ENCODE results near the gene MAGI2. TPM values are rescaled to one million over a fixed set of nuclear protein-coding genes. Genes with fewer than 3 reads are reported as not detected.

Gene MAGI2
- total RNA-seq, 2 donors from 2014 or later, result 10.3 to 19.2 TPM

DNA sequence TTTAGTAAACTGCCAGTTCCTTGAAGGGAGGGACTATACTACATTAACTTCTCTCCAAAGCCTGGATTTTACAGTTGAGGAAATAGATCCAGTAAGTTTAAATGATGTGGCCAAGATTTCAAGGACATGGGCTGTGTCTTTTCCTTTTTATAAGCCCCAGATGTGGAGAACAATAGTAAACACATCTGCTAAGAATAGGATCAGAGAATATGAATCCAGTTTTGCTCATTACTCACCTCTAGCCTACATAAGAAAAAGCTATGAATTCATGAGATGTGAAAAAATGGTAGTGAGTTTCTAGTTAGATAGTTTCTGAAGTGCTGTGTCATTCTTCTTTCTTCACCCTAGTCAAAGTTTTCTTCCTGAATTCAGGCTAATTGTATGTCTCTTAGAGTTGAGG lies 38.6 kb downstream of the MAGI2 start:
- H3K4me1 Mint-ChIP-seq, result no peaks in the 10 kb centered on the region
- Histone ChIP-seq H3K4me1 (ENCODE audit: control insufficient read depth, insufficient read depth, low read length) (no peaks in the 10 kb centered on the region), H3K36me3 (ENCODE audit: control insufficient read depth, insufficient read depth, low read length) (no peaks in the 10 kb centered on the region), H3K27me3 (ENCODE audit: control insufficient read depth, insufficient read depth, low read length, poor library complexity, severe bottlenecking) (no peaks in the 10 kb centered on the region), H3K9me3 (ENCODE audit: control insufficient read depth, low read length) (no peaks in the 10 kb centered on the region), H3K4me3 (ENCODE audit: low read length) (no peak overlapping the region), H3K9ac (ENCODE audit: extremely low read depth, low read length, poor library complexity, severe bottlenecking) (no peak overlapping the region), H3K27ac (ENCODE audit: low read depth, low read length) (no peak overlapping the region)
- no peaks in the 10 kb centered on the region for H3K9me3 Mint-ChIP-seq
- no peak overlapping the region for H3K4me3 Mint-ChIP-seq
- no peak overlapping the region for H3K27ac Mint-ChIP-seq
- DNase-seq, result no peak
- H3K36me3 Mint-ChIP-seq (ENCODE audit: low read depth), result no peaks in the 10 kb centered on the region
- TF ChIP-seq, protein P1, sequence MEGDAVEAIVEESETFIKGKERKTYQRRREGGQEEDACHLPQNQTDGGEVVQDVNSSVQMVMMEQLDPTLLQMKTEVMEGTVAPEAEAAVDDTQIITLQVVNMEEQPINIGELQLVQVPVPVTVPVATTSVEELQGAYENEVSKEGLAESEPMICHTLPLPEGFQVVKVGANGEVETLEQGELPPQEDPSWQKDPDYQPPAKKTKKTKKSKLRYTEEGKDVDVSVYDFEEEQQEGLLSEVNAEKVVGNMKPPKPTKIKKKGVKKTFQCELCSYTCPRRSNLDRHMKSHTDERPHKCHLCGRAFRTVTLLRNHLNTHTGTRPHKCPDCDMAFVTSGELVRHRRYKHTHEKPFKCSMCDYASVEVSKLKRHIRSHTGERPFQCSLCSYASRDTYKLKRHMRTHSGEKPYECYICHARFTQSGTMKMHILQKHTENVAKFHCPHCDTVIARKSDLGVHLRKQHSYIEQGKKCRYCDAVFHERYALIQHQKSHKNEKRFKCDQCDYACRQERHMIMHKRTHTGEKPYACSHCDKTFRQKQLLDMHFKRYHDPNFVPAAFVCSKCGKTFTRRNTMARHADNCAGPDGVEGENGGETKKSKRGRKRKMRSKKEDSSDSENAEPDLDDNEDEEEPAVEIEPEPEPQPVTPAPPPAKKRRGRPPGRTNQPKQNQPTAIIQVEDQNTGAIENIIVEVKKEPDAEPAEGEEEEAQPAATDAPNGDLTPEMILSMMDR (conservative IDR thresholded peaks at IDR 0.05), result no peak
- no peaks in the 10 kb centered on the region for H3K27me3 Mint-ChIP-seq (ENCODE audit: insufficient read depth)

GRCh38 chr7:79412915-79413314 lies 40.6 kb downstream of the MAGI2 start:
- no peak overlapping the region for H3K4me3 Mint-ChIP-seq
- no peaks in the 10 kb centered on the region for H3K36me3 ChIP-seq (ENCODE audit: control insufficient read depth, insufficient read depth, low read length)
- H3K27me3 Mint-ChIP-seq (ENCODE audit: insufficient read depth), result no peaks in the 10 kb centered on the region
- TF ChIP-seq, protein P1 (conservative IDR thresholded peaks at IDR 0.05), result no peak
- H3K27ac ChIP-seq (ENCODE audit: low read depth, low read length), result no peak overlapping the region
- no peak overlapping the region for H3K9ac ChIP-seq (ENCODE audit: extremely low read depth, low read length, poor library complexity, severe bottlenecking)
- no peak overlapping the region for H3K4me3 ChIP-seq (ENCODE audit: low read length)
- no peaks in the 10 kb centered on the region for H3K9me3 ChIP-seq (ENCODE audit: control insufficient read depth, low read length)
- no peaks in the 10 kb centered on the region for H3K4me1 Mint-ChIP-seq
- no peaks in the 10 kb centered on the region for H3K27me3 ChIP-seq (ENCODE audit: control insufficient read depth, insufficient read depth, low read length, poor library complexity, severe bottlenecking)
- 91% methylated on average over 2 of the region's 2 CpGs; no CpG with 5 or more reads in 1 of the 2 experiments for WGBS, 2 experiments (ENCODE audit: insufficient coverage in 1 of 2, insufficient read length in 1 of 2)
- no peak for DNase-seq
- H3K27ac Mint-ChIP-seq, result no peak overlapping the region
- H3K4me1 ChIP-seq (ENCODE audit: control insufficient read depth, insufficient read depth, low read length), result no peaks in the 10 kb centered on the region
- no peaks in the 10 kb centered on the region for H3K36me3 Mint-ChIP-seq (ENCODE audit: low read depth)
- no peaks in the 10 kb centered on the region for H3K9me3 Mint-ChIP-seq

DNA sequence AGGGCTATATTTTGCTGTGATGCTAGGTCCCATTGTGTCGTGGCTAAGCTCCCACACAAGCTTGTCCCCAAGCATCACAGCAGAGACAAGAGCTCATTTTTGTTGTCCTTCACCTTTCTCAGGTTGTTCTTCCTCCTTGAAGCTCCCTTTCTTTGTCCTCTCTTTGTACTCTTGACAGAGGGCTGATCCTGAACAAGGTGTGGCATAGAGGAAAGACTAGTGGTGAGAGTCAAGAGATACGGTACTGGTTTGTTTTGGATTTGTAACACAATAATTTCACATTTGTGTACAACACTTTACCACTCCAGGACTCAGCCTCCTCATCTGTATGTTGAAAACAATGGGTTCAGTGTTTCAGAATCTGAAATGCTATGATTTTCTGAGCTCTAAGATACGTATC lies 41.0 kb downstream of the MAGI2 start:
- Mint-ChIP-seq H3K36me3 (ENCODE audit: low read depth) (no peaks in the 10 kb centered on the region), H3K4me1 (no peaks in the 10 kb centered on the region), H3K4me3 (no peak overlapping the region), H3K27ac (no peak overlapping the region), H3K27me3 (ENCODE audit: insufficient read depth) (no peaks in the 10 kb centered on the region), H3K9me3 (no peaks in the 10 kb centered on the region)
- H3K4me1 ChIP-seq (ENCODE audit: control insufficient read depth, insufficient read depth, low read length), result no peaks in the 10 kb centered on the region
- no peaks in the 10 kb centered on the region for H3K27me3 ChIP-seq (ENCODE audit: control insufficient read depth, insufficient read depth, low read length, poor library complexity, severe bottlenecking)
- no peaks in the 10 kb centered on the region for H3K36me3 ChIP-seq (ENCODE audit: control insufficient read depth, insufficient read depth, low read length)
- DNase-seq, result no peak
- no peak overlapping the region for H3K9ac ChIP-seq (ENCODE audit: extremely low read depth, low read length, poor library complexity, severe bottlenecking)
- TF ChIP-seq, protein P1 (conservative IDR thresholded peaks at IDR 0.05), result no peak
- WGBS, 2 experiments (ENCODE audit: insufficient coverage in 1 of 2, insufficient read length in 1 of 2), result 71 to 94% methylated on average over 1 to 3 of the region's 3 CpGs
- no peak overlapping the region for H3K27ac ChIP-seq (ENCODE audit: low read depth, low read length)
- H3K9me3 ChIP-seq (ENCODE audit: control insufficient read depth, low read length), result no peaks in the 10 kb centered on the region
- no peak overlapping the region for H3K4me3 ChIP-seq (ENCODE audit: low read length)
